ENCODE results near the gene NOL3. TPM values are rescaled to one million over a fixed set of nuclear protein-coding genes. Genes with fewer than 3 reads are reported as not detected.

Gene NOL3
- total RNA-seq, 1 donor from 2014 or later, result 2.6 TPM

GRCh38 chr16:67200491-67200890 is 30.2 kb downstream of the NOL3 start:
- H3K27ac Mint-ChIP-seq (ENCODE audit: unreplicated experiment), result no peak overlapping the region

DNA sequence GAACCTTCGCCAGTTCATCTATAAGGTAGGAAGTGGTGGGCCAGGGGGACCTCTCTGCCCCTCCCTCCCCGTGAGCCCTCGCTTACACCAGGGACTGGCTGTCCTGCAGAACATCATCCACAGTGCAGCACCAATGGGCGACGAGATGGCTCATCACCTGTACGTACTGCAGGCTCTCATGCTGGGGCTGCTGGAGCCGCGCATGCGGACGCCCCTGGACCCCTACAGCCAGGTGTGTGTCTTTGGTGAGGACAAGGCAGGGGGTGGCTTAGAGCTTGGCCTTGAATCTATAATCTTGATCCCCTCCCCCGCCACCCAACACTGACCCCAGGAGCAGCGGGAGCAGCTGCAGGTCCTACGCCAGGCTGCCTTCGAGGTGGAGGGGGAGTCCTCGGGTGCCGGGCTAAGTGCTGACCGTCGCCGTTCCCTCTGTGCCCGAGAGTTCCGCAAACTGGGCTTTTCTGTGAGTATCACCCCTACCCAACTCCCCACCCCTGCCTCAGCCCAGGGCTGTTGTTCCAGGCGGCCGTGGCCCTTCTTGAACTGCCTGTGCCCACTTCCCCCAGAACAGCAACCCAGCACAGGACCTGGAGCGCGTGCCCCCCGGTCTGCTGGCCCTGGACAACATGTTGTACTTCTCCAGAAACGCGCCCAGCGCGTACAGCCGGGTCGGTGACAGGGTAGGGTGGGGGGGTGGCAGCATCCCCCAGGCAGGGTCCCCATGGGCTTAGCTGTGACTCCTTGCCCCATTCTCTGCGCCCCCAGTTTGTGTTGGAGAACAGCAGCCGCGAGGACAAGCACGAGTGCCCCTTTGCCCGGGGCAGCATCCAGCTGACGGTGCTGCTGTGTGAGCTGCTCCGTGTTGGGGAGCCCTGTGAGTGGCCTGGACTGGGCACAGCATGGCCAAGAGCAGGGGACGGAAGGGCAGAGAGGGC is 31.3 kb downstream of the NOL3 start:
- TF ChIP-seq, protein P1, sequence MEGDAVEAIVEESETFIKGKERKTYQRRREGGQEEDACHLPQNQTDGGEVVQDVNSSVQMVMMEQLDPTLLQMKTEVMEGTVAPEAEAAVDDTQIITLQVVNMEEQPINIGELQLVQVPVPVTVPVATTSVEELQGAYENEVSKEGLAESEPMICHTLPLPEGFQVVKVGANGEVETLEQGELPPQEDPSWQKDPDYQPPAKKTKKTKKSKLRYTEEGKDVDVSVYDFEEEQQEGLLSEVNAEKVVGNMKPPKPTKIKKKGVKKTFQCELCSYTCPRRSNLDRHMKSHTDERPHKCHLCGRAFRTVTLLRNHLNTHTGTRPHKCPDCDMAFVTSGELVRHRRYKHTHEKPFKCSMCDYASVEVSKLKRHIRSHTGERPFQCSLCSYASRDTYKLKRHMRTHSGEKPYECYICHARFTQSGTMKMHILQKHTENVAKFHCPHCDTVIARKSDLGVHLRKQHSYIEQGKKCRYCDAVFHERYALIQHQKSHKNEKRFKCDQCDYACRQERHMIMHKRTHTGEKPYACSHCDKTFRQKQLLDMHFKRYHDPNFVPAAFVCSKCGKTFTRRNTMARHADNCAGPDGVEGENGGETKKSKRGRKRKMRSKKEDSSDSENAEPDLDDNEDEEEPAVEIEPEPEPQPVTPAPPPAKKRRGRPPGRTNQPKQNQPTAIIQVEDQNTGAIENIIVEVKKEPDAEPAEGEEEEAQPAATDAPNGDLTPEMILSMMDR (IDR thresholded peaks at IDR 0.05; ENCODE audit: unreplicated experiment), result no peak
- Mint-ChIP-seq H3K4me3 (ENCODE audit: unreplicated experiment) (no peak overlapping the region), H3K4me1 (ENCODE audit: unreplicated experiment) (peaks cover 14% of the 10 kb centered on the region), H3K9me3 (ENCODE audit: unreplicated experiment) (no peaks in the 10 kb centered on the region), H3K27me3 (ENCODE audit: unreplicated experiment) (peaks cover 21% of the 10 kb centered on the region), H3K27ac (ENCODE audit: unreplicated experiment) (no peak overlapping the region), H3K36me3 (ENCODE audit: low read depth, unreplicated experiment) (peaks cover 9% of the 10 kb centered on the region)
- no peak for DNase-seq (ENCODE audit: low spot score)

More at GRCh38 chr16:67200491-67200890, 30.2 kb downstream of the NOL3 start:
- no peak for DNase-seq (ENCODE audit: low spot score)
- peaks cover 26% of the 10 kb centered on the region for H3K4me1 Mint-ChIP-seq (ENCODE audit: unreplicated experiment)
- no peak overlapping the region for H3K4me3 Mint-ChIP-seq (ENCODE audit: unreplicated experiment)
- peaks cover 15% of the 10 kb centered on the region for H3K36me3 Mint-ChIP-seq (ENCODE audit: low read depth, unreplicated experiment)
- no peaks in the 10 kb centered on the region for H3K9me3 Mint-ChIP-seq (ENCODE audit: unreplicated experiment)
- TF ChIP-seq, protein P1 (IDR thresholded peaks at IDR 0.05; ENCODE audit: unreplicated experiment), result no peak
- peaks cover 19% of the 10 kb centered on the region for H3K27me3 Mint-ChIP-seq (ENCODE audit: unreplicated experiment)

GRCh38 chr16:67202426-67202825 is 32.1 kb downstream of the NOL3 start:
- Mint-ChIP-seq H3K9me3 (ENCODE audit: unreplicated experiment) (no peaks in the 10 kb centered on the region), H3K4me3 (ENCODE audit: unreplicated experiment) (no peak overlapping the region), H3K27ac (ENCODE audit: unreplicated experiment) (no peak overlapping the region), H3K36me3 (ENCODE audit: low read depth, unreplicated experiment) (peaks cover 6% of the 10 kb centered on the region), H3K27me3 (ENCODE audit: unreplicated experiment) (peaks cover 19% of the 10 kb centered on the region), H3K4me1 (ENCODE audit: unreplicated experiment) (peaks cover 9% of the 10 kb centered on the region)
- no peak for DNase-seq (ENCODE audit: low spot score)
- TF ChIP-seq, protein P1 (IDR thresholded peaks at IDR 0.05; ENCODE audit: unreplicated experiment), result no peak

DNA sequence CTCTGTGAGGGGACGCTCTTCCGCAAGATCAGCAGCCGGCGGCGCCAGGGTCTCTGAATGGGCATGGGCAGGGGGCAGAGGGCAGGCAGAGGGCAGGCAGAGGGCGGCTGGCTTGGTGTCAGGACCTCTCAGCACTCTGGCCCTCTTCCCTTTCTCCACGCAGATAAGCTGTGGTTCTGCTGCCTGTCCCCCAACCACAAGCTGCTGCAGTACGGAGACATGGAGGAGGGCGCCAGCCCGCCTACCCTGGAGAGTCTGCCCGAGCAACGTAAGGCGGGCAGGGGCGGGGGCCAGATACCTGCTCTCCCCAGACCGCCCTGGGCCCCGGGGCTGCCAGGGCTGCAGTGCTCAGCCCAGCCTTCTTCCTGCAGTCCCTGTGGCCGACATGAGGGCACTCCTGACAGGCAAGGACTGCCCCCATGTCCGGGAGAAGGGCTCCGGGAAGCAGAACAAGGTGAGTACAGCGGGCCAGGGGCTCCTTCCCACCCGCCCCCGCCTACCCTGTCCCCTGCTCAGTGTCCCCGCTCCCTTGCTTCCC is 32.7 kb downstream of the NOL3 start:
- DNase-seq (ENCODE audit: low spot score), result no peak
- TF ChIP-seq, protein P1 (IDR thresholded peaks at IDR 0.05; ENCODE audit: unreplicated experiment), result no peak
- Mint-ChIP-seq H3K27ac (ENCODE audit: unreplicated experiment) (no peak overlapping the region), H3K36me3 (ENCODE audit: low read depth, unreplicated experiment) (peaks cover 6% of the 10 kb centered on the region), H3K4me3 (ENCODE audit: unreplicated experiment) (no peak overlapping the region), H3K9me3 (ENCODE audit: unreplicated experiment) (no peaks in the 10 kb centered on the region), H3K27me3 (ENCODE audit: unreplicated experiment) (peaks cover 19% of the 10 kb centered on the region), H3K4me1 (ENCODE audit: unreplicated experiment) (peaks cover 9% of the 10 kb centered on the region)

DNA sequence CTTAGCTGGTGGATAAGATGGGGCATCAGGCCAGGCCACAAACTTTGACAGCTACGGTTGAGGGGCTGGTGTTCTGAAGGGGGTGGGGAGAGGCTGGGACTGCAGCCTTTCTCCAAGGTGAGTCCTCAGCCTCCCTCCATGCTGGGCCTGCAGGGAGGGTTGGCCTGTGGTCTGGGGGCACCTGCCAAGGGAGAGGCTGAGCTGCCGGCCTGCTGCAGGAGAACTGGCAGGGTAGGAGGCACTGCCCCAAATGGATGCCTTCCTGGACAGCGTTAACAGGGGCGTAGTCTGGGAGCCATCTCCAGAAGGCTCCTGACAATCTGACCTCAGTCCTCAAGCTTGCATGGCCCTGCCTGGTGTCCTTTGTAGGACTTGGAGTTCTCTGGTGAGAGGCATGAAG is 33.7 kb downstream of the NOL3 start:
- TF ChIP-seq, protein P1 (IDR thresholded peaks at IDR 0.05; ENCODE audit: unreplicated experiment), result no peak
- H3K36me3 Mint-ChIP-seq (ENCODE audit: low read depth, unreplicated experiment), result peaks cover 7% of the 10 kb centered on the region
- peaks cover 10% of the 10 kb centered on the region for H3K4me1 Mint-ChIP-seq (ENCODE audit: unreplicated experiment)
- peaks cover 18% of the 10 kb centered on the region for H3K27me3 Mint-ChIP-seq (ENCODE audit: unreplicated experiment)
- H3K27ac Mint-ChIP-seq (ENCODE audit: unreplicated experiment), result no peak overlapping the region
- H3K9me3 Mint-ChIP-seq (ENCODE audit: unreplicated experiment), result no peaks in the 10 kb centered on the region
- H3K4me3 Mint-ChIP-seq (ENCODE audit: unreplicated experiment), result no peak overlapping the region
- DNase-seq (ENCODE audit: low spot score), result no peak
